Activated naive CD8-positive, alpha-beta T cell treated with anti-CD3 and anti-CD28 coated beads, Interleukin-2, amount 50 U/mL, for 16 hours (primary cell): ENCODE measurements around the gene IL6R.

Experiments used
- DNase-seq: peaks from one replicate; pipeline ENCODE4 v3.0.0-alpha.2; 2020; ENCODE audit warnings: low read depth, low spot score

IL6R gene

GRCh38 chr1:154448331-154448811 is 43.2 kb downstream of the IL6R start:
- no peak for DNase-seq

GRCh38 chr1:154453161-154453560 is 48.0 kb downstream of the IL6R start:
- no peak for DNase-seq

- DNase-seq = no peak
These were observed 48.6 kb downstream of the IL6R start for GRCh38 chr1:154453574-154454352.

- no peak for DNase-seq
These were observed 49.4 kb downstream of the IL6R start for GRCh38 chr1:154454386-154455120.

GRCh38 chr1:154456631-154457030 is 51.5 kb downstream of the IL6R start:
- DNase-seq = no peak

GRCh38 chr1:154459080-154459479 is 53.9 kb downstream of the IL6R start:
- no peak for DNase-seq

- DNase-seq = no peak
These were observed 55.6 kb downstream of the IL6R start for GRCh38 chr1:154460695-154461260.

GRCh38 chr1:154463512-154463990 is 58.4 kb downstream of the IL6R start:
- no peak for DNase-seq

- DNase-seq = no peak
These were observed 60.6 kb downstream of the IL6R start for GRCh38 chr1:154465621-154466195.

GRCh38 chr1:154466206-154466605 is 61.1 kb downstream of the IL6R start:
- DNase-seq = no peak

- DNase-seq = no peak
These were observed 61.8 kb downstream of the IL6R start for GRCh38 chr1:154466921-154467417.

- no peak for DNase-seq
These were observed 62.4 kb downstream of the IL6R start for GRCh38 chr1:154467434-154468102.

GRCh38 chr1:154468535-154469250 is 63.5 kb downstream of the IL6R start:
- DNase-seq = no peak

- no peak for DNase-seq
These were observed 64.9 kb downstream of the IL6R start for GRCh38 chr1:154469844-154470560.

- DNase-seq = no peak
These were observed 66.2 kb downstream of the IL6R start for GRCh38 chr1:154471304-154471703.

- no peak for DNase-seq
These were observed 69.7 kb downstream of the IL6R start for GRCh38 chr1:154474802-154475201.

GRCh38 chr1:154476791-154477190 is 71.6 kb downstream of the IL6R start:
- no peak for DNase-seq

- no peak for DNase-seq
These were observed 72.9 kb downstream of the IL6R start for GRCh38 chr1:154478013-154478412.

GRCh38 chr1:154478639-154479038 is 73.5 kb downstream of the IL6R start:
- no peak for DNase-seq
